Hepatocyte (in vitro differentiated cells): ENCODE measurements around the gene GBP5. TPM values are rescaled to one million over a fixed set of nuclear protein-coding genes. Genes with fewer than 3 reads are reported as not detected.
A peak's percentile ranks its signal among the peaks of the same experiment; 100 is the strongest.

Experiments
- DNase-seq: peaks from one replicate; pipeline ENCODE4 v3.0.0-alpha.2; 2016; ENCODE audit warnings: low spot score
- H2AFZ ChIP-seq: fragments of 200-600 bp; sonication (generic); 2 replicates; pipeline ENCODE4 v1.6.0; 2016; ENCODE audit warnings: antibody characterized with exemption, mild to moderate bottlenecking
- H3K27ac ChIP-seq: fragments of 200-600 bp; sonication (generic); 2 replicates; pipeline ENCODE4 v1.5.1; 2016; ENCODE audit warnings: mild to moderate bottlenecking
- H3K27me3 ChIP-seq: fragments of 200-600 bp; sonication (generic); 2 replicates; pipeline ENCODE4 v1.6.1; 2016
- H3K36me3 ChIP-seq: fragments of 200-600 bp; sonication (generic); replicated peaks from 2 replicates; pipeline ENCODE4 v1.5.1; 2016; ENCODE audit warnings: low read depth; ENCODE audit not compliant: insufficient read depth
- H3K4me1 ChIP-seq: fragments of 200-600 bp; sonication (generic); 2 replicates; pipeline ENCODE4 v1.5.1; 2016; ENCODE audit warnings: mild to moderate bottlenecking, moderate library complexity; ENCODE audit not compliant: insufficient read depth
- H3K4me2 ChIP-seq: fragments of 200-600 bp; sonication (generic); 2 replicates; pipeline ENCODE4 v1.6.0; 2016
- H3K4me3 ChIP-seq: fragments of 200-600 bp; sonication (generic); 2 replicates; pipeline ENCODE4 v1.5.1; 2016; ENCODE audit warnings: mild to moderate bottlenecking
- H3K79me2 ChIP-seq: fragments of 200-600 bp; sonication (generic); 2 replicates; pipeline ENCODE4 v1.6.0; 2017; ENCODE audit warnings: mild to moderate bottlenecking
- H3K9me2 ChIP-seq: fragments of 200-600 bp; sonication (generic); replicated peaks from 2 replicates; pipeline ENCODE4 v1.6.0; 2017; ENCODE audit warnings: mild to moderate bottlenecking; ENCODE audit not compliant: insufficient read depth
- H3K9me3 ChIP-seq: fragments of 200-600 bp; sonication (generic); 2 replicates; pipeline ENCODE4 v1.5.1; 2016; ENCODE audit warnings: low read depth, mild to moderate bottlenecking
- H4K20me1 ChIP-seq: fragments of 200-600 bp; sonication (generic); 2 replicates; pipeline ENCODE4 v1.6.0; 2016; ENCODE audit warnings: mild to moderate bottlenecking; ENCODE audit not compliant: insufficient read depth, poor library complexity, severe bottlenecking
- CTCF ChIP-seq: fragments of 200-600 bp; sonication (generic); IDR thresholded peaks from 2 replicates; pipeline ENCODE4 v1.5.1; 2016; ENCODE audit warnings: antibody characterized with exemption, mild to moderate bottlenecking; ENCODE audit not compliant: poor library complexity
- EZH2 ChIP-seq: fragments of 200-600 bp; sonication (generic); IDR thresholded peaks from 2 replicates; pipeline ENCODE4 v1.6.1; 2016; ENCODE audit warnings: antibody characterized with exemption, mild to moderate bottlenecking, borderline replicate concordance
- EZH2phosphoT487 ChIP-seq: fragments of 200-600 bp; sonication (generic); IDR thresholded peaks from one replicate; pipeline ENCODE4 v1.6.1; 2018; ENCODE audit warnings: antibody characterized with exemption, mild to moderate bottlenecking, low read depth, moderate library complexity; ENCODE audit not compliant: unreplicated experiment, severe bottlenecking
- WGBS: methylation state at CpG from one replicate; pipeline ENCODE4 v1.1.6; 2016; ENCODE audit warnings: low lambda C conversion rate; ENCODE audit errors: missing lambda C conversion rate; 5-methylcytosine and 5-hydroxymethylcytosine counted together
- polyA plus RNA-seq: library from polyadenylated mRNA; unstranded; fragments of >200 nt; fragmentation: Nextera tagmentation; extraction: Ambion mirVana; gene quantifications from 2 replicates; pipeline ENCODE4 v1.2.1, GENCODE V29; 2016
- total RNA-seq: library from RNA; depleted of rRNA; stranded (reverse); fragments of >200 nt; gene quantifications from 2 replicates; pipeline ENCODE4 v1.2.3, GENCODE V29; 2014

GBP5 gene
- total and polyA plus RNA-seq, 2 experiments from 2014 or later = not detected

DNA sequence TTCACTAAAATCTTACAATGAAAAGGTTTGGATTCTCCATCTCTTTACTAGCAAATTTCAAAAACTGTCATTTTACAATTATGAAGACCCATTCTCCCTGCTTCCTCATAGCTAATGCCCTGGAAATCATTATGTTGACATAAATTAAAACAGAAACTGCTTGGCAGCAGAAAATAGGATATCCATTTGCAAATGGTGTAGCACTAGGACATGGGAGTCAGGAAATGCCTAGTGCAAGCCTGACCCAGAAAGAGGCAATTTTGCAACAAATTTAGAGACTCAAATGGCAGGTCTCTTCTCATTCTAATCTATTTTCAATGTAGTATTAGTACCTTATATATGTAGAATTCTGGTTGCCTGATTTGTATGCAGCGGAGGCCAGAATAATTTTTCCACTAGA lies 2.2 kb downstream of the GBP5 start:
- Histone ChIP-seq H3K36me3 (no peaks in the 10 kb centered on the region), H4K20me1 (no peaks in the 10 kb centered on the region), H3K4me3 (no peak overlapping the region), H3K79me2 (no peaks in the 10 kb centered on the region), H2AFZ (no peak overlapping the region), H3K27me3 (no peaks in the 10 kb centered on the region), H3K9me2 (peaks cover 3% of the 10 kb centered on the region), H3K27ac (no peak overlapping the region), H3K9me3 (no peaks in the 10 kb centered on the region), H3K4me1 (no peaks in the 10 kb centered on the region), H3K4me2 (no peak overlapping the region)
- TF ChIP-seq EZH2 (no peak), EZH2phosphoT487 (no peak), CTCF (no peak)
- no peak for DNase-seq
- 100% methylated on average over 1 of the region's 1 CpG for WGBS

DNA sequence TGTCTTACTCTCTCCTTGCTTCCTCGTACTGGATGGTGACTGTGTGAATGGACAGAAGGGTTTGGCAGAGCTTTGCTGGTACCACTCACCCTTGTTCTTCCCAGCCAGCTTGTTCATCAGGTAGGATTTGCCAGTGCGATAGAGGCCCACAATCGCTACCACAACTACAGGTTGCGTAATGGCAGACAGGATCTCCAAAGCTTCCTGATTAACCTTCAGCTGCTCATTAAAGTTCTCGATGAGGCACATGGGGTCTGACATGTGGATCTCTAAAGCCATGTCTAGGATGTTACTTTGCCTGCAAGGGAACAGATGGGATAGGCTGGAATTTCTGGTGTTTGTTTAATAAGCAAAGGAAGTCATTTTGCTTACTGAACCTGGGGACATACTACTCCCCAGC lies 3.4 kb downstream of the GBP5 start:
- TF ChIP-seq EZH2 (no peak), EZH2phosphoT487 (no peak), CTCF (no peak)
- Histone ChIP-seq H3K4me3 (no peak overlapping the region), H3K9me3 (no peaks in the 10 kb centered on the region), H3K27me3 (no peaks in the 10 kb centered on the region), H3K79me2 (no peaks in the 10 kb centered on the region), H3K27ac (no peak overlapping the region), H2AFZ (no peak overlapping the region), H3K4me1 (no peaks in the 10 kb centered on the region), H3K4me2 (no peak overlapping the region), H3K9me2 (peaks cover 3% of the 10 kb centered on the region), H3K36me3 (no peaks in the 10 kb centered on the region), H4K20me1 (no peaks in the 10 kb centered on the region)
- DNase-seq = no peak
- WGBS = 83% methylated on average over 5 of the region's 5 CpGs

GRCh38 chr1:89262643-89263042 lies 10.0 kb downstream of the GBP5 start:
- WGBS = 56% methylated on average over 2 of the region's 2 CpGs
- H3K4me2 ChIP-seq = no peak overlapping the region
- no peak overlapping the region for H3K27ac ChIP-seq
- H3K36me3 ChIP-seq = no peaks in the 10 kb centered on the region
- DNase-seq = peak; percentile 12
- H2AFZ ChIP-seq = no peak overlapping the region
- H3K79me2 ChIP-seq = no peaks in the 10 kb centered on the region
- no peaks in the 10 kb centered on the region for H4K20me1 ChIP-seq
- H3K4me1 ChIP-seq = peaks cover 3% of the 10 kb centered on the region
- H3K9me2 ChIP-seq = no peaks in the 10 kb centered on the region
- no peak overlapping the region for H3K4me3 ChIP-seq
- H3K9me3 ChIP-seq = no peaks in the 10 kb centered on the region
- no peaks in the 10 kb centered on the region for H3K27me3 ChIP-seq
- TF ChIP-seq EZH2phosphoT487 = no peak
- no peak for TF ChIP-seq EZH2
- TF ChIP-seq CTCF = no peak
